ENCODE results near the gene FOXJ3. TPM values are rescaled to one million over a fixed set of nuclear protein-coding genes. Genes with fewer than 3 reads are reported as not detected.

Gene FOXJ3
- total RNA-seq, 1 donor from 2014 or later = 30.9 TPM

DNA sequence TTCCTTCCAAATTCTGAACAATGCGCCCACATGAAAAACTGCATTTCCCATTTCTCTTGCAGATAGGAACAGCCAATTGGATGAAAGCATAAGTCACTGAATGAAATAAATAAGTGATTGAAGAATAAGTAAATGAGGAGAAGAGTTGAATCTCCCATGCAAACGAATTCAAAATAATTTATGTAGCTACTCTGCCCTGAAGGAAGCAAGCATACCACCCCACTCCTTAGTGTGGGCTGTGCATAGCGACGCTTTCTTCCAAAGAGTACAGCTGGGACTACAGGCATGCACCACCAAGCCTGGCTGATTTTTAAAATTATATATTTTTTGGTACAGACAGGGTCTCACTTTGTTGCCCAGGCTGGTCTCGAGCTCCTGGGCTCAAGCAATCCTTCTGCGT lies 29.1 kb upstream of the FOXJ3 start:
- H3K4me3 Mint-ChIP-seq (ENCODE audit: unreplicated experiment) = no peak overlapping the region
- H3K27me3 Mint-ChIP-seq (ENCODE audit: low read depth) = peaks cover 29% of the 10 kb centered on the region
- no peaks in the 10 kb centered on the region for H3K36me3 Mint-ChIP-seq (ENCODE audit: low read depth)
- H3K4me1 Mint-ChIP-seq (ENCODE audit: low read depth) = no peaks in the 10 kb centered on the region
- no peaks in the 10 kb centered on the region for H3K9me3 Mint-ChIP-seq (ENCODE audit: low read depth)
- TF ChIP-seq, protein P1, sequence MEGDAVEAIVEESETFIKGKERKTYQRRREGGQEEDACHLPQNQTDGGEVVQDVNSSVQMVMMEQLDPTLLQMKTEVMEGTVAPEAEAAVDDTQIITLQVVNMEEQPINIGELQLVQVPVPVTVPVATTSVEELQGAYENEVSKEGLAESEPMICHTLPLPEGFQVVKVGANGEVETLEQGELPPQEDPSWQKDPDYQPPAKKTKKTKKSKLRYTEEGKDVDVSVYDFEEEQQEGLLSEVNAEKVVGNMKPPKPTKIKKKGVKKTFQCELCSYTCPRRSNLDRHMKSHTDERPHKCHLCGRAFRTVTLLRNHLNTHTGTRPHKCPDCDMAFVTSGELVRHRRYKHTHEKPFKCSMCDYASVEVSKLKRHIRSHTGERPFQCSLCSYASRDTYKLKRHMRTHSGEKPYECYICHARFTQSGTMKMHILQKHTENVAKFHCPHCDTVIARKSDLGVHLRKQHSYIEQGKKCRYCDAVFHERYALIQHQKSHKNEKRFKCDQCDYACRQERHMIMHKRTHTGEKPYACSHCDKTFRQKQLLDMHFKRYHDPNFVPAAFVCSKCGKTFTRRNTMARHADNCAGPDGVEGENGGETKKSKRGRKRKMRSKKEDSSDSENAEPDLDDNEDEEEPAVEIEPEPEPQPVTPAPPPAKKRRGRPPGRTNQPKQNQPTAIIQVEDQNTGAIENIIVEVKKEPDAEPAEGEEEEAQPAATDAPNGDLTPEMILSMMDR (IDR thresholded peaks at IDR 0.05) = no peak
- no peak for DNase-seq (ENCODE audit: low spot score)
- H3K27ac Mint-ChIP-seq (ENCODE audit: unreplicated experiment) = no peak overlapping the region

DNA sequence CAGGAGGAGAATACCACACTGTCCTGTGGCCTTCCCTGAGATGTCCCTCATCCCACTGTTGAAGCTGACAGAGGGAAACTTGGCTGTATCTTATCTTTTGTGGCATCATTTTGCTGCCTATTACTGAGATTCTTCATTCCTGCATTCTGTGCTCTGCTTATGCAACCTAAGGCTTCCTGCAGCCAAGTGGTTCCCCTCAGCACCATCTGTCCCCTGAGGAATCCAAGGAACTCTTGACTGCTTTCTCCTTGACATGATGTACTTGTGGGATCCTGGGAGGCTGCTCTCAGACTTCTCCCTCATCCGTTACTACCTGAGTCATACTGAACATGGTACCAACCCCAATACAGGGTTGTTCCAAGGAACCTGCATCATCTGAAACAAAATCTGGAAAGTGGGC lies 24.4 kb upstream of the FOXJ3 start:
- Mint-ChIP-seq H3K4me3 (ENCODE audit: unreplicated experiment) (no peak overlapping the region), H3K9me3 (ENCODE audit: low read depth) (no peaks in the 10 kb centered on the region), H3K27ac (ENCODE audit: unreplicated experiment) (no peak overlapping the region), H3K36me3 (ENCODE audit: low read depth) (no peaks in the 10 kb centered on the region), H3K27me3 (ENCODE audit: low read depth) (peaks cover 23% of the 10 kb centered on the region), H3K4me1 (ENCODE audit: low read depth) (no peaks in the 10 kb centered on the region)
- TF ChIP-seq, protein P1 (IDR thresholded peaks at IDR 0.05) = no peak
- no peak for DNase-seq (ENCODE audit: low spot score)

DNA sequence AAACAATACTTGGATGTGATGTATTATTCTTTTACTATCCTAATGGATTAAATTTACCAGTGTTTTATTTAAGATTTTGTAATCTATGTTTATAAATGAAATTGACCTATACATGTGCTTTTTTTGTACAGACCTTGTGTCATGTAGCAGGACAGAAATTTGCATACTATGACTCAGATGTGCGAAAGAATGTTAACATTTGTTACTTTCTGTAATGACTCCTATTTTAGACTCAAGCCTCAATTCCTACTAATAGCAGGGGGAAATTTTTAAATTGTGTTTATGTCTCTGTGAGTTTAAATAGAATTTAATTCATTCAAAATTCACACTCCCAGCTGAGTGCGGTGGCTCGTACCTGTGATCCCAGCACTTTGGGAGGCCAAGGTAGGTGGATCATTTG lies 23.8 kb upstream of the FOXJ3 start:
- no peaks in the 10 kb centered on the region for H3K9me3 Mint-ChIP-seq (ENCODE audit: low read depth)
- peaks cover 21% of the 10 kb centered on the region for H3K27me3 Mint-ChIP-seq (ENCODE audit: low read depth)

DNA sequence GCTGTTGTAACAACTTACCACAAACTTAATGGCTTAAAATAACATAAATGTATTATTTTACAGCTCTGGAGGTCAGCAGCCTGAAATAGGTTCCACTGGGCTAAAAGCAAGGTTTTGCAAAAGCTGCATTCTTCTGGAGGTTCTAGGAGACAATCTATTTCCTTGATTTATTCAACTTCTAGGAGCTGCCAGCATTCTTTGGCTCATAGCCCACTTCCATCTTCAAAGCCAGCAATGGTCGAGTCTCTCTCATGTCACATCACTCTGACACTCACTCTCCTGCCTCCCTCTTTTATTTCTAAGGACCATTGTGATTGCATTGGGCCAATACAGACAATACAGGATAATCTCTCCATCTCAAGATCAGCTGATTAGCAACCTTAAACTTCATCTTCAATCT lies 15.1 kb upstream of the FOXJ3 start:
- no peak overlapping the region for H3K27ac Mint-ChIP-seq (ENCODE audit: unreplicated experiment)
- TF ChIP-seq, protein P1 (IDR thresholded peaks at IDR 0.05) = no peak
- H3K4me3 Mint-ChIP-seq (ENCODE audit: unreplicated experiment) = no peak overlapping the region
- DNase-seq (ENCODE audit: low spot score) = no peak
- no peaks in the 10 kb centered on the region for H3K36me3 Mint-ChIP-seq (ENCODE audit: low read depth)
- H3K9me3 Mint-ChIP-seq (ENCODE audit: low read depth) = no peaks in the 10 kb centered on the region
- no peaks in the 10 kb centered on the region for H3K4me1 Mint-ChIP-seq (ENCODE audit: low read depth)
- peaks cover 40% of the 10 kb centered on the region for H3K27me3 Mint-ChIP-seq (ENCODE audit: low read depth)

More for the DNA sequence above, 23.8 kb upstream of the FOXJ3 start:
- H3K27ac Mint-ChIP-seq (ENCODE audit: unreplicated experiment) = no peak overlapping the region
- H3K36me3 Mint-ChIP-seq (ENCODE audit: low read depth) = no peaks in the 10 kb centered on the region
- no peak for DNase-seq (ENCODE audit: low spot score)
- H3K4me1 Mint-ChIP-seq (ENCODE audit: low read depth) = no peaks in the 10 kb centered on the region
- H3K4me3 Mint-ChIP-seq (ENCODE audit: unreplicated experiment) = no peak overlapping the region
- TF ChIP-seq, protein P1 (IDR thresholded peaks at IDR 0.05) = no peak

DNA sequence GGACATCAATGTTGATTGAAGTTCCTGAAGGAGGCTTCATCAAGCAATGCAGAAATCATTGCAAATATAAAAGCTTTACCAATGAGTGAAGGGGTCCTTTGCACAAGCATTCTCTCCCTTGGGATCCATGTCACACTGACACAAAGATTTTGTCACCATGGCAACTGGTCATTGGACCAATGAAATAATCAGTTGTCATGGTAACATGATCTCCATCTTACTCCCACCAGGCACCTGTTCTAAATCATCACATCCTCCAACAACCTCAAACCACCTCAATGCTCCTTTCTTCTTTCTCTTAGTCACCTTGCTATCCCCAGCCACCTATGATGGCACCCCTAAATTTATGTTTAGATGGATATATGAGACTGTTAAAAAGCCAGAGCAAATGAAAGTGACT lies 13.5 kb upstream of the FOXJ3 start:
- Mint-ChIP-seq H3K4me3 (ENCODE audit: unreplicated experiment) (no peak overlapping the region), H3K27ac (ENCODE audit: unreplicated experiment) (no peak overlapping the region), H3K36me3 (ENCODE audit: low read depth) (no peaks in the 10 kb centered on the region), H3K4me1 (ENCODE audit: low read depth) (no peaks in the 10 kb centered on the region), H3K27me3 (ENCODE audit: low read depth) (peaks cover 40% of the 10 kb centered on the region), H3K9me3 (ENCODE audit: low read depth) (no peaks in the 10 kb centered on the region)
- DNase-seq (ENCODE audit: low spot score) = no peak
- TF ChIP-seq, protein P1 (IDR thresholded peaks at IDR 0.05) = no peak

Measured in chondrocyte (in vitro differentiated cells).